SH-SY5Y (cell line): ENCODE data around the gene LRRN2.

Experiments
- GATA2 ChIP-seq: IDR thresholded peaks from 2 replicates; pipeline ENCODE4 v1.6.1; 2011; ENCODE audit warnings: mild to moderate bottlenecking, low read depth, low read length
- GATA3 ChIP-seq: IDR thresholded peaks from 2 replicates; pipeline ENCODE4 v1.6.1; 2011; ENCODE audit warnings: low read depth, mild to moderate bottlenecking, low read length, moderate library complexity

DNA sequence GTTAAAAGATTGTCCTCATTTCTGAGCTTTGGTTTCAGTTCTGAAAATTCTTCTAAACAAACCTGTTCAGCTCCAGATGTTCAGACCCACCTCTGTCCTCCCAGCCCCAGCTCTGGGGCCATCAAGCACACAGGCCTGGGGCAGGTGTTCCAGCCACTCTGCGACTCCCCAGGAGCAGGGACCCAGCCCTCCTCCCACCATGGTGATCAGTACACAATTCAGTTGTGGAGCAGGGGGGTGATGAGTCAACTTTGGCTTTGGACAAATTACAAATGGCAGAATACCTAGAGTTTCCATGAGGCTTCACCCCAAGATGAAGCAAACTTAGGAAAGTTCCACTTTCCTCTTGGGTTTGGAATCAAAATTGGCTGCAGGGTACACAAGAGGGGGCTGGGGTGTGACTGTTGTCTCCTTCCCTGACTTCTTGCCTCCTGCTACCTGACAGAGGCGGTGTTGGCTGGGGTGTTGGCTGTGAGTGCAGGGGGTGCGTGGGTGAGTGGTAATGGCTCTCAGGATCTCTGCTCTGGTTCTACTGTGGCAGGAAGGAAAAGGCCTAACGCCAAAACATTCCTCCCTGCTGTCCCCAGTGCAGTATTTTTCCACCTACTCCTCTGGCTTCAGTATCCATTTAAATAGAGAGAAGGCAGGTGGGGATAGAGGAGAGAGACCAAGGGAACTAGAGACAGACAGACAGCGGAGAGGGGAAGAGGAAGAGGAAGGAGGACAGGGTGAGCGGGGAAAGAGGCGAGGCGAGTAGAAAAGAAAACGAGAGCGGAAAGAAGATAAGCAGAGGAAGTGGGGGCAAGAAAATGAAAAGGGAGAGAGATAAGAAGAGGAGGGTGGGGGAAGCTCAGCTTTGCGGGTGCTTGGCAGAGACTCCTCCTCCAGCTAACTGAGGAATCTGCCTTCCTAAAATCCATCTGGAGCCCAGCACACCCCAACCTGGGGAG, 20.6 kb upstream of the LRRN2 start:
- no peak for TF ChIP-seq GATA3
- no peak for TF ChIP-seq GATA2
